Measurements from ENCODE around the gene MED27.

MED27 gene

GRCh38 chr9:132007371-132008025 lies 72.2 kb downstream of the MED27 start:
- H3K27ac ChIP-seq: peak overlapping the region; percentile 50; the same call in 1 of the 2 replicates
- no peak for TF ChIP-seq CTCF (conservative IDR thresholded peaks at IDR 0.05)

GRCh38 chr9:132006677-132007370 lies 72.8 kb downstream of the MED27 start:
- TF ChIP-seq CTCF (conservative IDR thresholded peaks at IDR 0.05): no peak
- H3K27ac ChIP-seq: no peak overlapping the region

- TF ChIP-seq CTCF (conservative IDR thresholded peaks at IDR 0.05): no peak
- no peak overlapping the region for H3K27ac ChIP-seq
These were observed 73.8 kb downstream of the MED27 start for GRCh38 chr9:132005899-132006298.

GRCh38 chr9:132004323-132004722 lies 75.3 kb downstream of the MED27 start:
- no peak overlapping the region for H3K27ac ChIP-seq
- no peak for TF ChIP-seq CTCF (conservative IDR thresholded peaks at IDR 0.05)

- no peak for TF ChIP-seq CTCF (conservative IDR thresholded peaks at IDR 0.05)
- H3K27ac ChIP-seq: no peak overlapping the region
These were observed 75.8 kb downstream of the MED27 start for GRCh38 chr9:132003896-132004295.

GRCh38 chr9:132003319-132003704 lies 76.4 kb downstream of the MED27 start:
- TF ChIP-seq CTCF (conservative IDR thresholded peaks at IDR 0.05): no peak

GRCh38 chr9:132002643-132003318 lies 76.9 kb downstream of the MED27 start:
- no peak for TF ChIP-seq CTCF (conservative IDR thresholded peaks at IDR 0.05)
- H3K27ac ChIP-seq: no peak overlapping the region

More at GRCh38 chr9:132003319-132003704, 76.4 kb downstream of the MED27 start:
- no peak overlapping the region for H3K27ac ChIP-seq
